Measurements from ENCODE around the gene FGD6. TPM values are rescaled to one million over a fixed set of nuclear protein-coding genes. Genes with fewer than 3 reads are reported as not detected.
"Not testable (repeated sequence)": the region's sequence is repeated elsewhere in the genome, so short reads cannot be mapped to it uniquely, and the experiment has no call there.

Gene FGD6
- total RNA-seq, 2 donors from 2014 or later: 9.8 to 21.8 TPM

- no peak for TF ChIP-seq CTCF (IDR thresholded peaks at IDR 0.05)
- Histone ChIP-seq H3K4me3 (no peak overlapping the region), H3K4me1 (peaks cover 4% of the 10 kb centered on the region), H3K36me3 (no peaks in the 10 kb centered on the region), H3K9ac (ENCODE audit: low read depth in 2 of 2, low read length in 2 of 2) (no peak overlapping the region), H3K27me3 (no peaks in the 10 kb centered on the region), H3K9me3 (no peaks in the 10 kb centered on the region), H3K27ac (no peak overlapping the region)
- DNase-seq: no peak
- intact Hi-C loops (cut with DNase I): no loop called here
These were observed 31.5 kb upstream of the FGD6 start for GRCh38 chr12:95248604-95249360.

- H3K4me1 ChIP-seq: peaks cover 4% of the 10 kb centered on the region
- intact Hi-C loops (cut with DNase I): no loop called here
- no peak overlapping the region for H3K4me3 ChIP-seq
- H3K9me3 ChIP-seq: no peaks in the 10 kb centered on the region
- H3K27me3 ChIP-seq: no peaks in the 10 kb centered on the region
- H3K27ac ChIP-seq: no peak overlapping the region
- DNase-seq: no peak
- H3K36me3 ChIP-seq: no peaks in the 10 kb centered on the region
- H3K9ac ChIP-seq (ENCODE audit: low read depth in 2 of 2, low read length in 2 of 2): no peak overlapping the region
- TF ChIP-seq CTCF (IDR thresholded peaks at IDR 0.05): no peak
These were observed 30.8 kb upstream of the FGD6 start for GRCh38 chr12:95248095-95248494.

- DNase-seq: no peak
- Histone ChIP-seq H3K27ac (no peak overlapping the region), H3K9ac (ENCODE audit: low read depth in 2 of 2, low read length in 2 of 2) (no peak overlapping the region), H3K4me3 (no peak overlapping the region), H3K9me3 (no peaks in the 10 kb centered on the region), H3K27me3 (no peaks in the 10 kb centered on the region), H3K36me3 (no peaks in the 10 kb centered on the region), H3K4me1 (peaks cover 4% of the 10 kb centered on the region)
- TF ChIP-seq CTCF (IDR thresholded peaks at IDR 0.05): no peak
- intact Hi-C loops (cut with DNase I): no loop called here
These were observed 27.1 kb upstream of the FGD6 start for GRCh38 chr12:95244350-95244749.

- no peak for DNase-seq
- intact Hi-C loops (cut with DNase I): no loop called here
- no peak for TF ChIP-seq CTCF (IDR thresholded peaks at IDR 0.05)
- Histone ChIP-seq H3K9me3 (no peaks in the 10 kb centered on the region), H3K27me3 (no peaks in the 10 kb centered on the region), H3K4me1 (peaks cover 4% of the 10 kb centered on the region), H3K4me3 (no peak overlapping the region), H3K27ac (no peak overlapping the region), H3K9ac (ENCODE audit: low read depth in 2 of 2, low read length in 2 of 2) (no peak overlapping the region), H3K36me3 (no peaks in the 10 kb centered on the region)
These were observed 26.4 kb upstream of the FGD6 start for GRCh38 chr12:95243497-95244183.

GRCh38 chr12:95241761-95242506 is 24.7 kb upstream of the FGD6 start:
- Histone ChIP-seq H3K9me3 (no peaks in the 10 kb centered on the region), H3K36me3 (no peaks in the 10 kb centered on the region), H3K4me1 (no peaks in the 10 kb centered on the region), H3K9ac (ENCODE audit: low read depth in 2 of 2, low read length in 2 of 2) (no peak overlapping the region), H3K27me3 (no peaks in the 10 kb centered on the region), H3K4me3 (no peak overlapping the region), H3K27ac (no peak overlapping the region)
- intact Hi-C loops (cut with DNase I): no loop called here
- TF ChIP-seq CTCF (IDR thresholded peaks at IDR 0.05): no peak
- DNase-seq: no peak

GRCh38 chr12:95241138-95241537 is 23.9 kb upstream of the FGD6 start:
- H3K4me3 ChIP-seq; H3K27ac ChIP-seq; H3K9ac ChIP-seq (ENCODE audit: low read depth in 2 of 2, low read length in 2 of 2); H3K4me1 ChIP-seq; H3K27me3 ChIP-seq; H3K9me3 ChIP-seq; DNase-seq; intact Hi-C loops (cut with DNase I); H3K36me3 ChIP-seq: not testable (repeated sequence)
